ENCODE measurements around the gene SBSN.

GRCh38 chr19:35508129-35508528 lies 20.0 kb downstream of the SBSN start:
- no peak for TF ChIP-seq CTCF (IDR thresholded peaks at IDR 0.05 in 2 of 3, conservative IDR thresholded peaks at IDR 0.05 in 1 of 3; ENCODE audit: control insufficient read depth in 2 of 3, extremely low read depth in 1 of 3, insufficient read depth in 1 of 3, low read depth in 3 of 3, low read length in 3 of 3)
- TF ChIP-seq EP300 (IDR thresholded peaks at IDR 0.05; ENCODE audit: borderline replicate concordance in 1 of 2, control insufficient read depth in 1 of 2, low read depth in 2 of 2, low read length in 2 of 2): no peak
- no peak for TF ChIP-seq POLR2AphosphoS2 (IDR thresholded peaks at IDR 0.05; ENCODE audit: low read depth, low read length)
- TF ChIP-seq USF1 (IDR thresholded peaks at IDR 0.05; ENCODE audit: borderline replicate concordance, extremely low read length, insufficient read depth, low read depth, low read length): no peak
- no peak for TF ChIP-seq BHLHE40 (IDR thresholded peaks at IDR 0.05; ENCODE audit: borderline replicate concordance in 1 of 2, low read depth in 2 of 2, low read length in 1 of 2)
- TF ChIP-seq ESRRA (IDR thresholded peaks at IDR 0.05; ENCODE audit: low read length): no peak
- TF ChIP-seq JUND (IDR thresholded peaks at IDR 0.05; ENCODE audit: low read depth, low read length): no peak

All from GM12878 (cell line).